GM21723 (cell line): Measurements from ENCODE around the gene STK32B.

Experiments used
- ATAC-seq: cut with Tn5 transposase; IDR thresholded peaks from one replicate; pipeline ENCODE4 v1.9.1; 2021; ENCODE audit warnings: mild to moderate bottlenecking, moderate library complexity; ENCODE audit not compliant: unreplicated experiment

STK32B gene

DNA sequence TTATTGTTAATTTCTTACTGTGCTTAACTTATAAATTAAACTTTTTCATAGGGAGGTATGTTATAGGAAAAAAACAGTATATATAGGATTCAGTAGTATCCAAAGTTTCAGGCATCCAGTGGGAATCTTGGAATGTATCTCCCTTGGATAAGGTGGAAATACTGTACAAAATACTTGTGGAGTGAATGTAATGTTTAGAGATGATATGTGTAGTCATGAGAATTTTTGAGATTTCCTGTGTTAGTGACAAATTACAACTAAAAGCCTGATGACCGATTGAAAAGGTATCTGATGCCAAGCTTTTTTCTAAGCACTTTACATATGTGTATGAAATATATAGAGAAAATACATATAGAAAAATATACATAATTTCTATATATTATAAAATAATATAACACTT is 69.2 kb downstream of the STK32B start:
- ATAC-seq, result no peak

DNA sequence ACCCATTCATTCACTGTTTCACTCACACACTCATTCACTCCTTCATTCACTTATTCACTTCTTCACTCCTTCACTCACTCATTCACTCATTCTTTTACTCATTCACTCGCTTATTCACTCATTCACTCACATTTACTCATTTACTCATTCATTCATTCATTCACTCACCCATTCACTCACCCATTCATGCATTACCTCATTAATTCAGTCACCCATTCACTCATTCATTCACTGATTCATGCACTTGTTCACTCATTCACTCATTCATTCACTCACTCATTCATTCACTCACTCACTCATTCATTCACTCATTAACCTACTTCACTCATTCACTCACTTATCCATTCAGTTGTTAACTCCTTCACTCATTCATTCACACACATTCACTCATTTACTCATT is 70.8 kb downstream of the STK32B start:
- no peak for ATAC-seq

DNA sequence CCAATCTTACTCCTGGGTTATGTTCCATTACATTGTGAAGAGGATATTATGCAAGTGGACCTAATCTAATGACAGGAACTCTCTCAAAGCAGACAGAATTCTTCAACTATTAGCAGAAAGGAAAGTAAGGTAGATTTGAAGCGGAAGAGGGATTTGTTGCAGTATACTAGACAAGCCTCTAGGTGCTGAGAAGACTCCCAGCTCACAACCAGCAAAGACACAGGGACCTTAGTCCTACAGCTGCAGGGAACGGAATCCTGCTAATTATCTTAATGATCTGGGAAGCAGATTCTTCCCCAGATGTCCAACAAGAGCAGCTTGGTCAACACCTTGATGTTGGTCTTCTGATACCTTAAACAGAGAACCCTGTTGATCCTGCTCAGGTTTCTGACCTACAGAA is 73.6 kb downstream of the STK32B start:
- ATAC-seq, result no peak

DNA sequence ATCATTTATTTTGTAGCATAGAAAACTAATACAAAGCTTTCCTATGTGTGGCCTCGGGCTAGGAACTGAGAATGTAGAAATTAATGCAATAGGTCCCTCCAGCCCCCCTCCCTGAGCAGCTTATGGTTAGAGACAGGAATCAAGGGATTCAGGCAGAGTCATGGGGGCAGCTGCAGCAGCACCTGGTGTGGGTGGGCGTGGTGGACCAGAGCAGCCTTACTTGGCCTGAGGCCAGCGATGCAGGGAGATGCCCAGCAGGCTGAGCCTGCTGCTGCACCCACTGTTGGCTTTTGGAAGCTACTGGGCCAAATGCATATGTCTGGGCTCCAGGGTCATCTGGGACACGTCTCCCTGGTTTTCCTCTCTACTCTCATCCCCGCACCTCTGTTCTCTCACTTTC is 74.0 kb downstream of the STK32B start:
- ATAC-seq, result no peak

DNA sequence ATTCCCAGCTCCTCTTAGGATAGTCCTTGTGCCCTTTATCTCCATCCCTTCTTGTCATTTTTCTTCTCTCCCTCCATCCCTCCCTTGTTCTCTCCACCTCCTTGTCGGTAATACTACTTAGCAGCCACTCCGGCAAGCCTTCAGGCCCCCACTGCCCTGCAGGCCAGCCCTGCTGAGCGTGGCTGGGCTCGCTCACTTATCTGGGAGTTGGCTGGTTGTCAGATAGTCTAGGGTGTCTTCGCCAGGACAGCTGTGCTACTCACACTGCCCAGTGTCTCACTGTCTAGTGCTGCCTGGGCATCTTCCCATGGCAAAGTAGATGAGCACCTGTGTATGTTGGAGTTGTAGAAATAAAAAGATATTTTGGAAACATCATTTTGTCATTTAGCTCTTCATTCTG is 75.0 kb downstream of the STK32B start:
- ATAC-seq, result no peak

DNA sequence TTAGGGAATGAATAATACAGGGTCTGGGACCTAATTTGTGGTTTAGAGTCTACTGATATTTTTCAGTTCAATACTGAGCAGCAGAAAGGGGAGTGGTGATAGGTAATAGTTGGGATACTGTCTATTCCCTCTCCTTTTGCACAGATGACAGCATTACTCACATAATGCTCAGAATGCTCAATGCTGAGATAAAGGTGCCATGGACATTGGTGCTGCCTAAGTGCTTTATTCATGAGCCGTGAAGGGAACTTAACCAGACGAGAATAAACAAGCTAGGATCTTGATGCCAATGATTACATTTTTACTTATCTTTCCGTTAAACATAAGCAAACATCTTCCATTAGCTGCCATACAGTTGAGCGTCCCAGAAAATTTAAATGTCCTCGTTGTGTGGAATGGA is 75.6 kb downstream of the STK32B start:
- ATAC-seq, result no peak

DNA sequence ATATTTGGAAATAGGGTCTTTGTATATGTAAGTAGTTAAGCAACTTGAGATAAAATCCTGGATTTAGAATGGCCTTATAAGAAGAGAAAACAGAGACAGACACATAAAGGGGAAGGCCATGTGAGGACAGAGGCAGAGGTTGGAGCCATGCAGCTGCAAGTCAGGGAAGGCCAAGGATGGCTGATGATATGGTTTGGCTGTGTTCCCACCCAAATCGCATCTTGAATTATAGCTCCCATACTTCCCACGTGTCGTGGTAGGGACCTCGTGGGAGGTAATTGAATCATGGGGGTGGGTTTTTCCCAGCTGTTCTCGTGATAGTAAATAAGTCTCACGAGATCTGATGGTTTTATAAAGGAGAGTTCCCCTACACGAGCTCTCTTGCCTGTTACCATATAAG is 76.3 kb downstream of the STK32B start:
- no peak for ATAC-seq

DNA sequence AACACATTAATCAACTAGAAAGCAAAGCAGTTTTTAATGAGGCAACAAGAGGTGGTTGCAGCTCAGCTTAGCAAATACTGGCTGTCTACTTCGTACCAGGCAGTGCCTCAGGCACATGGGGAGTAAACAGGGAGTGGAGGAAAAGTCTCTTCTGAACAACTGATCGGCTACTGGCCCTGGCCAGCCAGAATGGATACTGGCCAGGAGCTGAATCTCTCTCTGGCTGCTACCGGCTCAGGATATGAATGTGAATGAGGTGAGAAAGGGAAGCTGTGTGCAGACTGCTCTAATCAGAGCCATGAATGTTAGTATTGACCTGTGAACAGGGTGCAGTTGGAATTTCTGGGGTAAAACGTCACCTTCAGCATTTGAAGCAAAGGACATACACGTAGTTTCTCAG is 77.3 kb downstream of the STK32B start:
- no peak for ATAC-seq

DNA sequence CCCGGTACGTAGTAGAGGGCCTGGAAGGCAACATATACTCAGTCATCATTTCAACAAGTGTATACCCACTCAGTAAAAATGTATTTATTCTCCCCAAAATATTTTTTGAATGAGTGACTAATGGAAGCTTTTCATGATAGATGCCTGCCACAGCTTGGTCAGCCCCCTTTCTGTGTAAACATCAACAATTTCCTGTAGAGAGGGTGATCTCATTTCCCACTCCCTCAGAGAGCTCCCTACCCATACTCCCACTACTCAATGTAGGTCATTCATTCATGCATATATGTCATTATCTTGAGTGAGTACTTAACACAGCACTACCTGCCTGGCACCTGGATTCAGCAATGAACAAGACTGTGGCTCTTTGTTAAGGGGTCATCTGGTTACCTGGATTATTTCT is 81.9 kb downstream of the STK32B start:
- ATAC-seq, result no peak

DNA sequence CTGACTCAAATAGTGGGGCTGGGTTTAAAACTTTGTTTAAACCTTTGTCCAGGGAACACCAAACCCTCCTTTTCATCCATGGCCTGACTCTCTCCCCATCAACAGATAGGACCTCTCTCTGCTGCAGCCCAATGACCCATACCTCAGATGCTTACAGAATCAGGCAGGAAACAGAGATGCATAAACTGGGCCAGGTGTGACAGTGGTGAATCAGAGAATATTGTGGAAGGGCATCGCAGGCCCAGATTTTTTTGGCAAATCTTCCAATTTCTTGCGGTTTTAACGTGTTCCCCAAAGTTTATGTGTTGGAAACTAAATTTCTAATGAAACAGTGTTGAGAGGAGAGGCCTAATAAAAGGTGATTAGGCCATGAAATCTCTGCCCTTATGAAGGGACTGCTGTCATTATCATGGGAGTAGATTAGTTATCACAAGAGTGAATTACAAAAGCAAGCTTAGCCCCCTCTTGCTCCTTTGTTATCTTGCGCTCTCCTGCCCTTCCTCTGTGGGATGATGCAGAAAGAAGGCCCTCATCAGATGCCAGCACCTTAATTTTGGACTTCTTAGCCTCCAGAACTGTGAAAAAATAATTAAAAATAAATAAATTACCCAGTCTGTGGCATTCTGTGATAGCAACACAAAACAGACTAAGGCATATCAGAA is 82.8 kb downstream of the STK32B start:
- no peak for ATAC-seq

DNA sequence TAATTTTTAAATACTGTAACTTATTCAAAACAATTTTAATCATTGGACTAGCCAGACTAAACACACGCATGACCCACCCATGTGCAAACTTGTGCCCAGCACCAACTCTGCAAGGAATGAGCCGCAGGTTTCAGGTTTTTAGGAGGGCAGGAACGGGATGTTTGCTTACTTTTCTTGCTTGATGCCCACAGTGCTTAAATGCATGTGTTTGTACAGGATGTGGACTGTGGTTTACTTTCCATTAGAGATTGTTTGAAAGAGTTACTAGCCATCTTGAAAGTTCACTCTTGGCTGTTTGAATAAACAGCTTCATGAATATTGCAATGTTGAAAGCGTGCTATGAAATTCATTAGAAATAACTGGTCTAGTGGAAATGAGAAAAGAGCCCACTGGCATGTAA is 83.3 kb downstream of the STK32B start:
- no peak for ATAC-seq

DNA sequence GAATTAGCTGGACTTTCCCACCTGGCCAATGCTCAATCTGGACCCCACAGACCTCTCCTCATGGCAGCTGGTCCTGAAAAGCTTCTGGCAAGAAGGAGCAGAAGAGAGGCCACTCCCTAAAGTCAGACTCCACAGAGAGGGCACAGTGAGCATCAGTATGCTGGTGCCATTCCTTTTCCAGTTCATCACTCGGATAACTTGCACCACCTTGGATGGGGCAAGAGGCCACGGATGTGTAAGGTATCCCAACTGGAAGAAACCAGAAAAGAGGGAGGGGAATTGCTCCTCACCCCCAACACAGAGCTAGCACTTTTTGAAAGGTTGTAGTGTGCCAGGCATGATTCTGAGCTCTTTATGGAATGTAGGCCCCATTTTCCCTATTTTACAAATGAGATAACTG is 85.9 kb downstream of the STK32B start:
- no peak for ATAC-seq

DNA sequence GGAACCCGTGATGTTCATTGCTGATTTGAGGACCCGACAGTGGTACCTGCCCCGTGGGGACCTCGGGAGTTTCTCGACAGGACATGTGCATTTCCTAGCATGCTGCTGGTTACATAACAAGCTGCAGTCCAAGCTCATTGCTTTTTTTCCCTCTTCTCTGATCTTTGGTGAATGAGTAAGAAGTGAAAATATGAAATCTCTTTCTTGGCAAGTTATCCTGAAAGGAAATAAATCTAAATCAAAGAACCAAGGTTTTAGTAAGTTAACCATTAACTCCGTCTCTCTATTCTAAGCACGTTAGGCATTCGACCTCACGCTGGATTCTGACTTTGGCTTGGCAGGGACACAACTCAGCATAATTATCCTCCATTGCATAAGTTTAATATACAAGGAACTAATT is 86.6 kb downstream of the STK32B start:
- ATAC-seq, result no peak

DNA sequence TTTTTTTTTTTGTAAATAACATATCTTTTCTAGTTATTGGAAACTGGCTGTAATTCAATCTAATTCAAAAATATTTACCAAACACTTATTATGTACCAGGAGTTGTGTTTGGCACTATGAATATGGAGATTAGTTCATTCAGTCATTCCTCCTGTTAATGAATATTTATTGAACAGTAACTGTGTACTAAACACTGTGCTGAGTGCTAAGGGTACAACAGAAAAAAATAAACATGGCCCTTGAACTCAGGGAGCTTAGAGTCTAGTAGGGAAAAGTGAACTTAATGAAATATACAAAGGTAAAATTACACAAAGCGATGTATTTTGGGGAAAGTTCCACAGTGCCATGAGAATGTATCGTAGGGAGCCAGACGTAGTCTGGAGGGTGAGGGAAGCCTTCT is 87.1 kb downstream of the STK32B start:
- ATAC-seq, result no peak

DNA sequence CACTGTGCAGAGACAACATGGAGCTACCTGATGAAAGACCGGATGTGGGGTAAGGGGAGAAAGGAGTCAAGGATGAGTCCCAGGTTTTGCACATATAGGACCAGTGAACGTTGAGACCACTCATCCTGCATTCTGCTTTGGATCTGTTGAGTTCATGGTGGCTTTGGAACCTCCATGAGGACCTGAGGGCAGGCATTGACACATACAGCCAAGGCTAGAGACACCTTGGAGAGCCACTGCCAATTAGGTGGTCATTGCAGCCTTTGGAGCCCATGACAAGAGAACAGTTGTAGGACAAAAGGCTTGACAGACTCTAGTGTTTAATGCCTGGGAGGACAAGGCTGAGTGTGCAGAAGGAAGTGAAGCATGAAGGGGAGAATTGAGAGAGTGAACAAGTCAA is 87.9 kb downstream of the STK32B start:
- no peak for ATAC-seq

DNA sequence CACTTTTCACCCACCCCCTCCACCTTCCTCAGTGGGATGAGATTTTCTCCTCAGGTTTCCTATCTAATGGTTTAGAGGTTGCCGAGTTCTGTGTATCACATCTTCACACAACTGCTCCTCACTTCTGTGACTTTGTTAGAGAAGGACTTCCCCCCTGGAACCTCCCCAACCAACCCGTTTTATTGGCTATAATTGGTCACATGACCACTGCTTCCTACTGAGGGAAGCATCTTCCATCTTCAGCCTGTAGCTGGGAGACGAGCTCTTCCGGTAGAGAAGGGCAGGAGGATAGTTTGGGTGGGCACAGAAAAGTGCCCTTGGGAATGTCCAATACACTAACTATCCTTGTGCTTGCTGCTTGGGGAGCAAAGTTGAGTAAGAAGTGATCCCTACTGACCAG is 90.5 kb downstream of the STK32B start:
- ATAC-seq, result no peak

DNA sequence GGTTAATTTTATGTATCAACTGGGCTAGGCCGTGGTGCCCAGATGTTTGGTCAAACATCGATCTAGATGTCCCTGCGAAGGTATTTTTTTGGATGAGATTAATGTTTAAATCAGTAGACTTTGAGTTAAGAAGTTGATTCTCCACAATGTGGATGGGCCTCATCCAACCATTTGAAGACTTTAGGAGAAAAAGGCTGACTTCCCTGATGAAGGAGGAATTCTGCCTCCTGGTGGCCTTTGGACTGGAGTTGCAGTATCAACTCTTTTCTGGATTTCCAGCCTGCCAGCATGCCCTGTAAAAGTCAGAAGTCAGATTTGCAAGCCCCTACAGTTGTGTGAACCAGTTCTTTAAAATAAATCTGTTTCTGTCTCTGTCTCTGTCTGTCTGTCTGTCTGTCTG is 91.4 kb downstream of the STK32B start:
- ATAC-seq, result no peak

DNA sequence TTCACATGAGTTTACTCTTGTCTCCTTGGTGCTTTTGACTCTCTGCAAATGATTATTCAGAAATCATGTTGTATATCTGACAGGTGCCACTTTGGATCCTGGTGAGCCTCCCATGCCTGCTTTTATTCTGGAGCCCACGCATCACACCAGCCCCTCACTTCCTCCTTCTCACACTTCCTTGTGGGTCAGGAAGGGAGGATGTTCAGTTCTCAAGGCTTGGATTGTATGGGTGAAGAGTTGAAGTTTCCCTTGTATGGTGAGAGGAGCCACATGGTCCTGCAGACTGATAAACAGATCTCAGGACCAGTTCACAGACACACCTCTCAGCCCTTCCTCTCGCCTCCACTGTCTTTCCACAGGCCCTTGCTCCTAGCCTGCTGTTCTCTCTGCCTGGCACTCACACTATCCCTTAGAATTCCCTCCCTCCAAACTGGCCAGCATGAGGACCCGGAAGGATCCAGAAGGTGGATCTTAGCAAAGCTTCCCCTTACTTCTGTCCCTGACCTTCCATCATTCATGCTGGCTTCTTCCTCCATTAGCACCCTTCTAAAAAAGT is 92.1 kb downstream of the STK32B start:
- no peak for ATAC-seq

DNA sequence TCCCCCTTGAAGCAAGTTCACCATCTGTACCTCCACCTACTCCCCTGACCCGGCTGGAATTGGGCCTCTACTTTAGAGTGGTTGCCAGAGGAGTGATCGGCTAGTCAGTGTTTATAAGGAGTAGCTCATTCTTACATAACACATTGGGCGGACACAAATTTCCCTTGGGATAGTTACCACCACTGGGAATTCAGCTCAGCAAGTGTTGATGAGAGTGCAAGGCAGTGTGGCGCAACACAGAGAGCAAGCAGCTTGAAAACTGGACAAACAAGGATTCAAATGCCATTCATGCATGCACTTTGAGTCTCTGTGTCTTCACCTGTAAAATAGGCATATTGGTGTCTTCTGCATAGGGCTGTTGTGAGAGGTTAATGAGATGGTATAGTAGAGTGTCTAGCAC is 92.7 kb downstream of the STK32B start:
- ATAC-seq, result no peak

DNA sequence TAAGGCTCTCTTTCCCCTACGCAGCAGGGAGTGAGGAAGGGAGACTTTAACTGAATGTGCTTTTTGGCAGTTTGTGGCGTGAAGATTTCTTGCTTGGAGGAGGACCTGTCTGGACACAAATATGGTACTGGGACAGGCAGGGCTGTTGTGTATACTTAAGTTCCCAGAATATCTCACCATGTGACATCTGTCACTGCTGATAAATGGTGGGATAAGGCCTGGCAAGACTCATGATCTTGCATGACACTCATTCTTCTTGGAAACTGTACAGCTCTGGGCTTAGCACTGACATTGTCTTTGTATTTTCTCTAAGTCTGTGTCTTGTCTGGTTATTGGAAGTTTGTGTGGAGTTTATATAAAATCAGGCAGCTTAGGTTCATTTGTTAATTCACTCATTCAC is 93.1 kb downstream of the STK32B start:
- no peak for ATAC-seq

DNA sequence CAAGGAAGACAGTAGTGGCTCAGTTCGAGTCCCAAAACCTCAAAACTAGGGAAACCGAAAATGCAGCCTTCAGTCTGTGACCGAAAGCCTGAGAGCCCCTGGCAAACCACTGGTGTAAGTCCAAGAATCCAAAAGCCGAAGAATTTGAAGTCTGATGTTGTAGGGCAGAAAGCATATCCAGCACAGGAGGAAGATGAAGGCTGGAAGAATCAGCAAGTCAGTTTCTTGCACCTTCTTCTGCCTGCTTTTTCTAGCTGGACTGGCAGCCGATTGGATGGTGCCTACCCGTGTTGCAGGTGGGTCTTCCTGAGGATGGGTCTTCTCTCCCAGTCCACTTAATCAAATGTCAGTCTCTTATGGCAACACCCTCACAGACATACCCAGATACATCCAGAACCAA is 95.0 kb downstream of the STK32B start:
- ATAC-seq, result no peak

DNA sequence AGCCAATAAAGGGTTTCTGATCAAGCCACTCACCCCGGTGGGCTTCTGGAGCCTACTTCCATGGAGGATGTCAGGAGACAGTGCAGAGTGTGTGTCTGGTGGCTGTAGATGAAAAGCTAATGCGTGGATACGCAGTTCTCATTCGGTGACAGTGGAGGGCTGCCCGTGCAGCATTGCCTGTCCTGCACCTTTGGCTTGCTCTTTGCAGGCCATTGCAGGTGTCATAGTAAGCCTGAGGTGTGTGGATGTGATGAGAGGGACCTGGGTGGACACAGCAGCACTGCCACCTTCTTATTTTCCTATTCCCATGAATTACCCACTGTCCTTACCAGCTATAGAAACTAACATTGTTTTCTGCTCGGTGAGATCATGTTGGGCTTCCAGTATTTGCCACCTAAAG is 101.2 kb downstream of the STK32B start:
- no peak for ATAC-seq

DNA sequence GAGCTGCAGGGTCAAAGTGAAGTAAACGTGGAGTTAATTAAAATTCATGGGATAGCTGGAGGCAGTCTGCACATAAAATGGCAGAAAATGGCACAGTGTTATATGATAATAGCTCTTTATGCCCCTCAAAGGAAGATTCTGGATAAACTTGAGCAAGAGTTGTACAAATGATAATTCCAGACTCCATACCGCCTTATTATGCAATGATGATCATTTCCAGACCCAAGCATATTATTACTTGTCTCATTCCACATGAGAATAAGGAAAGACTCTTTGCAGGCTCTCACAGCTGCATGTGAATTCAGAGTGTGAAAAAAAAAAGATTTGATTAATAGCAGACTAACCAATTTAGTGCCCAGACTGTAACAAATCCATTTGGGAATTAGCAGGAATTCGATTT is 105.4 kb downstream of the STK32B start:
- no peak for ATAC-seq
